ENCODE data around the gene SCFD1.

SCFD1 gene

GRCh38 chr14:30757082-30757481, 135.0 kb downstream of the SCFD1 start:
- no peaks in the 10 kb centered on the region for H4K20me1 ChIP-seq (ENCODE audit: insufficient read depth, low read length)
- H3K4me1 ChIP-seq (ENCODE audit: low read length) = no peaks in the 10 kb centered on the region
- H3K79me2 ChIP-seq (ENCODE audit: low read length) = no peaks in the 10 kb centered on the region
- no peak overlapping the region for H3K4me3 ChIP-seq (ENCODE audit: low read length)
- no peaks in the 10 kb centered on the region for H3K9me2 ChIP-seq (replicated peaks; ENCODE audit: insufficient read depth, low read length)
- H3K27me3 ChIP-seq (replicated peaks; ENCODE audit: insufficient read depth, low read length) = no peaks in the 10 kb centered on the region
- H3K4me2 ChIP-seq (ENCODE audit: low read depth, low read length) = no peak overlapping the region
- H3F3A ChIP-seq (ENCODE audit: insufficient read depth, low read length) = no peaks in the 10 kb centered on the region
- no peak for DNase-seq
- H3K36me3 ChIP-seq (replicated peaks; ENCODE audit: insufficient read depth, low read length) = no peaks in the 10 kb centered on the region
- H3K9me3 ChIP-seq (replicated peaks; ENCODE audit: insufficient read depth, low read length) = no peaks in the 10 kb centered on the region
- TF ChIP-seq EZH2 (optimal IDR thresholded peaks at IDR 0.05; ENCODE audit: low read depth, low read length) (no peak), CTCF (IDR thresholded peaks at IDR 0.05; ENCODE audit: low read length) (no peak), EZH2phosphoT487 (IDR thresholded peaks at IDR 0.05; ENCODE audit: low read length) (no peak)
- H3K27ac ChIP-seq (ENCODE audit: low read length) = no peak overlapping the region
- H3K9ac ChIP-seq (ENCODE audit: low read length) = no peak overlapping the region
- no peak overlapping the region for H2AFZ ChIP-seq (ENCODE audit: low read length)

- H3K4me2 ChIP-seq (ENCODE audit: low read depth, low read length) = no peak overlapping the region
Measured at GRCh38 chr14:30759172-30760125, 137.3 kb downstream of the SCFD1 start.

GRCh38 chr14:30763891-30764290, 141.8 kb downstream of the SCFD1 start:
- no peaks in the 10 kb centered on the region for H3K36me3 ChIP-seq (replicated peaks; ENCODE audit: insufficient read depth, low read length)
- TF ChIP-seq EZH2 (optimal IDR thresholded peaks at IDR 0.05; ENCODE audit: low read depth, low read length) = no peak
- no peak for TF ChIP-seq EZH2phosphoT487 (IDR thresholded peaks at IDR 0.05; ENCODE audit: low read length)
- TF ChIP-seq CTCF (IDR thresholded peaks at IDR 0.05; ENCODE audit: low read length) = no peak
- H3K27ac ChIP-seq (ENCODE audit: low read length) = no peak overlapping the region
- no peak overlapping the region for H3K9ac ChIP-seq (ENCODE audit: low read length)
- no peaks in the 10 kb centered on the region for H3K4me1 ChIP-seq (ENCODE audit: low read length)
- no peaks in the 10 kb centered on the region for H3K9me3 ChIP-seq (replicated peaks; ENCODE audit: insufficient read depth, low read length)
- no peaks in the 10 kb centered on the region for H3K9me2 ChIP-seq (replicated peaks; ENCODE audit: insufficient read depth, low read length)
- no peak overlapping the region for H2AFZ ChIP-seq (ENCODE audit: low read length)
- no peaks in the 10 kb centered on the region for H3K79me2 ChIP-seq (ENCODE audit: low read length)
- DNase-seq = no peak
- H3F3A ChIP-seq (ENCODE audit: insufficient read depth, low read length) = no peaks in the 10 kb centered on the region
- H3K4me2 ChIP-seq (ENCODE audit: low read depth, low read length) = no peak overlapping the region
- no peaks in the 10 kb centered on the region for H3K27me3 ChIP-seq (replicated peaks; ENCODE audit: insufficient read depth, low read length)
- H3K4me3 ChIP-seq (ENCODE audit: low read length) = no peak overlapping the region
- no peaks in the 10 kb centered on the region for H4K20me1 ChIP-seq (ENCODE audit: insufficient read depth, low read length)

More at GRCh38 chr14:30759172-30760125, 137.3 kb downstream of the SCFD1 start:
- Histone ChIP-seq H3K4me1 (ENCODE audit: low read length) (no peaks in the 10 kb centered on the region), H3K27me3 (replicated peaks; ENCODE audit: insufficient read depth, low read length) (no peaks in the 10 kb centered on the region), H3K79me2 (ENCODE audit: low read length) (no peaks in the 10 kb centered on the region), H3K36me3 (replicated peaks; ENCODE audit: insufficient read depth, low read length) (no peaks in the 10 kb centered on the region), H3K9ac (ENCODE audit: low read length) (no peak overlapping the region), H3K27ac (ENCODE audit: low read length) (no peak overlapping the region), H3K9me3 (replicated peaks; ENCODE audit: insufficient read depth, low read length) (no peaks in the 10 kb centered on the region), H3F3A (ENCODE audit: insufficient read depth, low read length) (no peaks in the 10 kb centered on the region), H3K4me3 (ENCODE audit: low read length) (no peak overlapping the region), H3K9me2 (replicated peaks; ENCODE audit: insufficient read depth, low read length) (no peaks in the 10 kb centered on the region), H2AFZ (ENCODE audit: low read length) (no peak overlapping the region), H4K20me1 (ENCODE audit: insufficient read depth, low read length) (no peaks in the 10 kb centered on the region)
- TF ChIP-seq CTCF (IDR thresholded peaks at IDR 0.05; ENCODE audit: low read length) (no peak), EZH2 (optimal IDR thresholded peaks at IDR 0.05; ENCODE audit: low read depth, low read length) (no peak), EZH2phosphoT487 (IDR thresholded peaks at IDR 0.05; ENCODE audit: low read length) (no peak)
- no peak for DNase-seq
